Naive B cell (primary cell): ENCODE measurements around the gene GADD45G. TPM values are rescaled to one million over a fixed set of nuclear protein-coding genes. Genes with fewer than 3 reads are reported as not detected.

Experiments used
- ATAC-seq, 2 donors: fragments of 150-1000 bp; cut with Tn5 transposase; 2 replicates each; pipeline ENCODE4 v1.10.0; 2021; ENCODE audit warnings: low read depth in 2 of 2, mild to moderate bottlenecking in 2 of 2, moderate library complexity in 2 of 2
- DNase-seq: peaks from one replicate; pipeline ENCODE4 v3.0.0; 2022
- H3K27ac Mint-ChIP-seq, 6 donors: one replicate each; pipeline ENCODE4 v1.8.0; 2020 to 2022; ENCODE audit warnings: mild to moderate bottlenecking in 6 of 6, mixed read lengths in 6 of 6, moderate library complexity in 5 of 6, inconsistent platforms in 2 of 6
- H3K27me3 Mint-ChIP-seq, 3 donors: one replicate each; pipeline ENCODE4 v1.8.0; 2021 to 2022; ENCODE audit warnings: mixed read lengths in 3 of 3, mild to moderate bottlenecking in 1 of 3
- H3K36me3 Mint-ChIP-seq, 2 donors: one replicate each; pipeline ENCODE4 v1.8.0; 2020 to 2022; ENCODE audit warnings: mixed read lengths in 2 of 2, inconsistent platforms in 1 of 2, mild to moderate bottlenecking in 1 of 2
- H3K4me1 Mint-ChIP-seq, 3 donors: one replicate each; pipeline ENCODE4 v1.8.0; 2020 to 2022; ENCODE audit warnings: mixed read lengths in 3 of 3, inconsistent platforms in 1 of 3, mild to moderate bottlenecking in 1 of 3, moderate library complexity in 1 of 3
- H3K4me3 Mint-ChIP-seq, 8 donors: one replicate each; pipeline ENCODE4 v1.8.0; 2020 to 2022; ENCODE audit warnings: mild to moderate bottlenecking in 8 of 8, mixed read lengths in 8 of 8, moderate library complexity in 8 of 8, inconsistent platforms in 2 of 8
- H3K9me3 Mint-ChIP-seq, 7 donors: one replicate each; pipeline ENCODE4 v1.8.0; 2020 to 2022; ENCODE audit warnings: mixed read lengths in 7 of 7, mild to moderate bottlenecking in 5 of 7, inconsistent platforms in 2 of 7, moderate library complexity in 1 of 7
- polyA plus RNA-seq, 6 donors: library from polyadenylated mRNA; unstranded; fragments of 300-500 nt; fragmentation: Illumina TruSeq; gene quantifications; one replicate each; pipeline ENCODE4 v1.2.3, GENCODE V29; 2021; ENCODE audit warnings: low read depth in 6 of 6

Gene GADD45G
- 1 to 10 TPM in 2 of 6 donors, under 1 TPM in 3, not detected in 1; 0.32 to 3.1 (median 0.96) TPM for polyA plus RNA-seq

DNA sequence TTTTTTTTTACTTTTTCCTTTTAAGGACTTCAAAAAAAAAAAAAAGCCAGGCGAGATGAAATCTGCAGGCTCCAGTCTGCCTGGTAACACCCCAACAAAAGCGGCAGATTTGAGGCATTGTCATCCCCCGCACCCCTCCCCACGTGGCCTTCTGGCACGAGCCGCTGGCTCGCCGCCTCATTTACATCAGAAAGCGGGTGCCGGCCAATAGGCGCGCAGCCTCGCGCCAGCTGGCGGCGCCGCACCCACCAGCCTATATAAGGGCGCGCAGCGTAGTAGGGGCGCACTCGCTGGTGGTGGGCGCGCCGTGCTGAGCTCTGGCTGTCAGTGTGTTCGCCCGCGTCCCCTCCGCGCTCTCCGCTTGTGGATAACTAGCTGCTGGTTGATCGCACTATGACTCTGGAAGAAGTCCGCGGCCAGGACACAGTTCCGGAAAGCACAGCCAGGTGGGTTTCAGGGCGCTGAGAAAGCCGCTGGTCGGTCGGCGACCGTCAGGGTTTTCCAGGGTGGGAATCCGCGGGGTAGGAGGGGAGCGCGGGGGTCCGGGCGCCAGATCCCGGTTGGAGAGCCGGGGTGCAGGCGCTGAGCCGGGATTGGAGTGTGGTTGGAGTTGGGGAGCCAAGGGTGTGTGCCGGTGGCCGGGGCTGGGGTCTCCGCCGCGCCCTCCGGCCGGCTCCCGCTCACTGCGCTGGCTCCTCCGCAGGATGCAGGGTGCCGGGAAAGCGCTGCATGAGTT is at the start of gene GADD45G:
Gene GADD45G (plus strand): TSS at position 284 of the 736 bp plus-strand sequence. CDS start 110 bp downstream, at position 394.
- H3K27ac Mint-ChIP-seq, result peak within 1 kb of the TSS; percentile 46 to 83 (median 78)
- H3K36me3 Mint-ChIP-seq, result no peaks in the 10 kb centered on the region
- peaks cover 17 to 28% (median 22%) of the 10 kb centered on the region in 3 donors for H3K4me1 Mint-ChIP-seq
- DNase-seq (peak; percentile 82), ATAC-seq (peak; percentile 71 to 74)
- H3K4me3 Mint-ChIP-seq, result peak within 1 kb of the TSS; percentile 84 to 93 (median 90)
- H3K9me3 Mint-ChIP-seq, result no peaks in the 10 kb centered on the region
- H3K27me3 Mint-ChIP-seq, result peaks cover 0 to 29% (median 7%) of the 10 kb centered on the region in 3 donors

- peak overlapping the region in 2 of 6 donors; percentile 50 to 93 for H3K27ac Mint-ChIP-seq
- no peaks in the 10 kb centered on the region for H3K9me3 Mint-ChIP-seq
- peak overlapping the region in 1 of 8 donors; percentile 39 for H3K4me3 Mint-ChIP-seq
- peaks cover 10 to 20% (median 11%) of the 10 kb centered on the region in 3 donors for H3K27me3 Mint-ChIP-seq
- H3K36me3 Mint-ChIP-seq, result no peaks in the 10 kb centered on the region
- no peak for ATAC-seq
- DNase-seq, result no peak
- peaks cover 10 to 20% (median 18%) of the 10 kb centered on the region in 3 donors for H3K4me1 Mint-ChIP-seq
Observed at GRCh38 chr9:89555036-89555415, 49.8 kb upstream of the GADD45G start.

GRCh38 chr9:89555451-89556375 is 49.1 kb upstream of the GADD45G start:
- peak overlapping the region in 6 of 8 donors; percentile 11 to 77 (median 55) for H3K4me3 Mint-ChIP-seq
- no peaks in the 10 kb centered on the region for H3K36me3 Mint-ChIP-seq
- ATAC-seq (peak; percentile 60), DNase-seq (no peak)
- H3K9me3 Mint-ChIP-seq, result no peaks in the 10 kb centered on the region
- H3K27ac Mint-ChIP-seq, result peak overlapping the region in 4 of 6 donors; percentile 35 to 93 (median 72)
- peaks cover 10 to 20% (median 11%) of the 10 kb centered on the region in 3 donors for H3K27me3 Mint-ChIP-seq
- H3K4me1 Mint-ChIP-seq, result peaks cover 10 to 20% (median 18%) of the 10 kb centered on the region in 3 donors

- no peak overlapping the region for H3K4me3 Mint-ChIP-seq
- H3K9me3 Mint-ChIP-seq, result no peaks in the 10 kb centered on the region
- ATAC-seq (no peak), DNase-seq (no peak)
- no peaks in the 10 kb centered on the region for H3K36me3 Mint-ChIP-seq
- H3K27me3 Mint-ChIP-seq, result peaks cover 10 to 23% (median 11%) of the 10 kb centered on the region in 3 donors
- no peak overlapping the region for H3K27ac Mint-ChIP-seq
- H3K4me1 Mint-ChIP-seq, result peaks cover 10 to 20% (median 18%) of the 10 kb centered on the region in 3 donors
Observed at GRCh38 chr9:89558196-89558899, 46.5 kb upstream of the GADD45G start.

- ATAC-seq (no peak), DNase-seq (no peak)
- H3K27me3 Mint-ChIP-seq, result peaks cover 10 to 26% (median 11%) of the 10 kb centered on the region in 3 donors
- H3K36me3 Mint-ChIP-seq, result no peaks in the 10 kb centered on the region
- H3K9me3 Mint-ChIP-seq, result no peaks in the 10 kb centered on the region
- H3K27ac Mint-ChIP-seq, result no peak overlapping the region
- no peak overlapping the region for H3K4me3 Mint-ChIP-seq
- peaks cover 10 to 20% (median 18%) of the 10 kb centered on the region in 3 donors for H3K4me1 Mint-ChIP-seq
Observed at GRCh38 chr9:89558948-89559347, 45.9 kb upstream of the GADD45G start.

GRCh38 chr9:89562186-89562814 is 42.5 kb upstream of the GADD45G start:
- Mint-ChIP-seq H3K4me1 (peaks cover 0 to 2% (median 0%) of the 10 kb centered on the region in 3 donors), H3K9me3 (peaks cover 0 to 2% (median 0%) of the 10 kb centered on the region in 7 donors), H3K4me3 (no peak overlapping the region), H3K27me3 (peaks cover 0 to 9% (median 6%) of the 10 kb centered on the region in 3 donors), H3K36me3 (no peaks in the 10 kb centered on the region), H3K27ac (no peak overlapping the region)
- DNase-seq, result no peak
- ATAC-seq, result no peak

- Mint-ChIP-seq H3K9me3 (peaks cover 0 to 2% (median 0%) of the 10 kb centered on the region in 7 donors), H3K36me3 (peaks cover 0 to 3% of the 10 kb centered on the region in 2 donors), H3K27ac (no peak overlapping the region), H3K27me3 (peaks cover 0 to 9% (median 6%) of the 10 kb centered on the region in 3 donors), H3K4me3 (no peak overlapping the region), H3K4me1 (no peaks in the 10 kb centered on the region)
- no peak for DNase-seq
- ATAC-seq, result no peak
Observed at GRCh38 chr9:89563571-89564345, 41.1 kb upstream of the GADD45G start.

DNA sequence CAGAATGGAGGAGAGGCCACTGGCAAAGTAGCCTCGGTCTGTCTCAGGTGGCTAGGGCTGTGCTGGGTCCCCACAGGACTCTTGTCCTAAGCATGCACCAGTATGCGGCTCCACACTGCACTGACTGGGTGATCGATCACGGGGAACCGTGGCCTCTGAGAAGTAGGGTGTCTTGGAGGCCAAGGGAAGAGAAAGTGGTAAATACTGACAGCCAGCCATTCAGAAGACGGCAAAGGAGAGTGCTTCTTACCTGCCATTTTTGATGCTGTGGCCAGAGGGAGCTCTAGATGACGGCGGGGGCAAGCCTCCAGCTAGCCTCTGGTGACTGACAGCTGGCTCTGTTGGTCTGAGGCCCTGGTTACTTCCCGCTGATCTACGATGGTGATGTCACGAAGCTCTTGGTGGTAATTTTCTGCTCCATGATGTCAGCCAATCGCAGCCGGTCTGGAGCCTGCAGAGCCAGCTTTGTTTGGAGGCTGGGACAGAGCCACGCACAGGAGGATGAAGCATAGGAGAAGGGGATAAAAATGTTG is 40.4 kb upstream of the GADD45G start:
- no peak overlapping the region for H3K4me3 Mint-ChIP-seq
- no peaks in the 10 kb centered on the region for H3K4me1 Mint-ChIP-seq
- peaks cover 0 to 6% (median 5%) of the 10 kb centered on the region in 3 donors for H3K27me3 Mint-ChIP-seq
- H3K9me3 Mint-ChIP-seq, result peaks cover 0 to 2% (median 0%) of the 10 kb centered on the region in 7 donors
- ATAC-seq, result peak in 1 of 2 donors; percentile 48
- H3K27ac Mint-ChIP-seq, result no peak overlapping the region
- peak; percentile 6 for DNase-seq
- peaks cover 0 to 5% of the 10 kb centered on the region in 2 donors for H3K36me3 Mint-ChIP-seq

DNA sequence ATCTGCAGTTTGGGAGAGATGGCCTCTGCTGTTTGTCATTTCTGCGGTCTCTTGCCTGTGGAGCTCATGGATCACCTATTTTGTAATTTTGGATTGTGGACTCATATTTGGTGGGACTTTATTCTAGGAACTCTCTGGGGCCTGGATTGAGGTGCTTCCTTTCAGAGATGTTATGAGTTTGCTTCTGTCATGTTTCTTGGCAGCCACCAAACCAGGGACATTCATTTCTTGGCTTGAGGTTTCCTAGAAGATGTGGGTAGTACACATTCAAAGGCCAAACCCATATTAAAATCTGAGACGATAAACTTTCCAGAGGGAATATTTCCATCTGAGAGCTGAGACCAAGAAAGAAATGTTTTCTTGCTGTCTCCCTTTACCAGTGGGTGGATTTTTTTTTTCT is 37.2 kb upstream of the GADD45G start:
- ATAC-seq (no peak), DNase-seq (no peak)
- peaks cover 0 to 5% of the 10 kb centered on the region in 2 donors for H3K36me3 Mint-ChIP-seq
- no peaks in the 10 kb centered on the region for H3K4me1 Mint-ChIP-seq
- H3K4me3 Mint-ChIP-seq, result no peak overlapping the region
- H3K27ac Mint-ChIP-seq, result no peak overlapping the region
- peaks cover 0 to 2% (median 0%) of the 10 kb centered on the region in 7 donors for H3K9me3 Mint-ChIP-seq
- peaks cover 4 to 14% (median 12%) of the 10 kb centered on the region in 3 donors for H3K27me3 Mint-ChIP-seq

GRCh38 chr9:89574309-89574708 is 30.5 kb upstream of the GADD45G start:
- DNase-seq (no peak), ATAC-seq (no peak)
- no peaks in the 10 kb centered on the region for H3K4me1 Mint-ChIP-seq
- peaks cover 11 to 35% (median 21%) of the 10 kb centered on the region in 3 donors for H3K27me3 Mint-ChIP-seq
- H3K27ac Mint-ChIP-seq, result no peak overlapping the region
- H3K4me3 Mint-ChIP-seq, result no peak overlapping the region
- no peaks in the 10 kb centered on the region for H3K36me3 Mint-ChIP-seq
- peaks cover 0 to 2% (median 0%) of the 10 kb centered on the region in 7 donors for H3K9me3 Mint-ChIP-seq

- H3K27ac Mint-ChIP-seq, result no peak overlapping the region
- peaks cover 27 to 52% (median 42%) of the 10 kb centered on the region in 3 donors for H3K27me3 Mint-ChIP-seq
- no peak overlapping the region for H3K4me3 Mint-ChIP-seq
- peak; percentile 21 for DNase-seq
- no peak for ATAC-seq
- no peaks in the 10 kb centered on the region for H3K36me3 Mint-ChIP-seq
- H3K4me1 Mint-ChIP-seq, result peaks cover 0 to 8% (median 0%) of the 10 kb centered on the region in 3 donors
- peaks cover 0 to 2% (median 0%) of the 10 kb centered on the region in 7 donors for H3K9me3 Mint-ChIP-seq
Observed at GRCh38 chr9:89576404-89576839, 28.4 kb upstream of the GADD45G start.
